Effector memory CD4-positive, alpha-beta T cell (primary cell): ENCODE measurements around the gene GNAQ.

Experiments
- DNase-seq, 3 donors: peaks; one replicate each; pipeline ENCODE4 v3.0.0-alpha.2; 2020
- H3K27ac ChIP-seq: 2 replicates; pipeline ENCODE4 v1.7.0; 2013; ENCODE audit warnings: mild to moderate bottlenecking, low read length, moderate library complexity; ENCODE audit not compliant: insufficient read depth, poor library complexity, severe bottlenecking
- H3K27me3 ChIP-seq: replicated peaks from 2 replicates; pipeline ENCODE4 v1.7.0; 2013; ENCODE audit warnings: mild to moderate bottlenecking, low read length; ENCODE audit not compliant: insufficient read depth, control insufficient read depth, poor library complexity, severe bottlenecking
- H3K36me3 ChIP-seq: 2 replicates; pipeline ENCODE4 v1.7.0; 2013; ENCODE audit warnings: mild to moderate bottlenecking, low read length, moderate library complexity; ENCODE audit not compliant: control insufficient read depth, insufficient read depth
- H3K4me1 ChIP-seq: 2 replicates; pipeline ENCODE4 v1.7.0; 2013; ENCODE audit warnings: low read length, mild to moderate bottlenecking; ENCODE audit not compliant: control insufficient read depth, insufficient read depth, poor library complexity, severe bottlenecking
- H3K4me3 ChIP-seq: 2 replicates; pipeline ENCODE4 v1.7.0; 2013; ENCODE audit warnings: low read length, low read depth, mild to moderate bottlenecking; ENCODE audit not compliant: insufficient read depth, poor library complexity, severe bottlenecking
- H3K9me3 ChIP-seq: 2 replicates; pipeline ENCODE4 v1.7.0; 2013; ENCODE audit warnings: mild to moderate bottlenecking, low read length, moderate library complexity; ENCODE audit not compliant: control insufficient read depth

The GNAQ gene

GRCh38 chr9:77935974-77936373 is 95.6 kb downstream of the GNAQ start:
- DNase-seq: no peak
- Histone ChIP-seq H3K36me3 (no peaks in the 10 kb centered on the region), H3K27ac (no peak overlapping the region), H3K4me3 (no peak overlapping the region), H3K27me3 (no peaks in the 10 kb centered on the region), H3K9me3 (no peaks in the 10 kb centered on the region), H3K4me1 (no peaks in the 10 kb centered on the region)

DNA sequence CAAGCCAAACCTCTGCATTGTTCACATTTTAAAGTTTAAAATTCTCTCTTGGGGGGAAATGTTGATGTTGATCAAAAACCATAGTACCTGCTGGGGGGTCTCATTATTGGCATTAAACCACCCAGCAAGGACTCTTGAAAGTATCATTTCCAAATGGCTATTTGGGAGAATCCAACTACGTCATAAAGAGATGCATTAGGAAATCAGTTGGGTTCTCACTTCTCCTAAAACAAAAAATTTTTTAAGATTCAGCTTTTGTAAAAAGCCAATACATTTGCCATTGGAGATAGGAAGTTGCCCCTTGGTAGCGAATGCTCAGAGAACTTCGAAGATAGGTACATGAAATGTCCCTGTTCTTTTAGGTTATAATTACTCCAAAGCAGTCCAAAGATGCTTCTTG is 96.4 kb downstream of the GNAQ start:
- no peaks in the 10 kb centered on the region for H3K36me3 ChIP-seq
- H3K27me3 ChIP-seq: no peaks in the 10 kb centered on the region
- no peak overlapping the region for H3K4me3 ChIP-seq
- H3K9me3 ChIP-seq: no peaks in the 10 kb centered on the region
- DNase-seq: no peak
- H3K4me1 ChIP-seq: no peaks in the 10 kb centered on the region
- H3K27ac ChIP-seq: no peak overlapping the region

DNA sequence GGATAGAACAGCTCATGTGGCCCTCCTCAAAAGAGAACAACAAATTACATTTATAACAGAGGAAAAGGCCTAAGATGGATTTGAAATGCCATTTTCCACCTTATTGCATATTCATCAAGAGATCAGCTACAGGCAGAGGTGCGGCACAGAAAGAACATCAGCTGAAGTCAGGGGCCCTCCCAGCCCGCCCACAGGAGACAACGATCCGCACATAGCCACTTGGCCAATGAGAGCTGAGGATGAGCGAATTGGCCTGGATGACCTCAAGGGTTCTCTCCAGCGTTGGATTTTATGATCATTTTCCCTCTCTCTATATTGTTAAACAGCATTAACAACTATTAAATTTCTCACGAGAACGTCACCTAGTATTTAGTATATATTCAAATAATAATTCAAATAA is 97.6 kb downstream of the GNAQ start:
- H3K27me3 ChIP-seq: no peaks in the 10 kb centered on the region
- H3K4me3 ChIP-seq: no peak overlapping the region
- no peak overlapping the region for H3K27ac ChIP-seq

DNA sequence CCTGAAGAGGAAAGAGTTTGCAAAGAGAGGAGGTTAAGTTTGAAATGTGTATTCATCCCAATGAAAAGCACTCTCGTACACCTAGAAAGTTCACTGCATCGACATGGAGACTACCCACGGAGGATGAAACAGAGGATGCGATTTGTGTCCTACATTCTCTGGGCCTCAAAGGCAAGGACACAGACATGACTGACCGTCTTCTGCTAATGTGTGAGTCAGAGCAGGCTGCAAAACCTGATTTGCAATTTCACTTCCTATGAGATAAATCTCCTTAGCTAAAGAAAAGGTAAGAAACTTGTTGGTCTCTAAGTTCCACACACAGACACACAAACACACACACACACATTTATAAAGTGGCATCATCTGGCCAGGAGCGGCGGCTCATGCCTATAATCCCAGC is 98.6 kb downstream of the GNAQ start:
- Histone ChIP-seq H3K4me1 (no peaks in the 10 kb centered on the region), H3K9me3 (no peaks in the 10 kb centered on the region), H3K27me3 (no peaks in the 10 kb centered on the region), H3K4me3 (no peak overlapping the region), H3K36me3 (no peaks in the 10 kb centered on the region), H3K27ac (no peak overlapping the region)
- DNase-seq: no peak

More for the DNA sequence above, 97.6 kb downstream of the GNAQ start:
- DNase-seq: no peak
- Histone ChIP-seq H3K36me3 (no peaks in the 10 kb centered on the region), H3K9me3 (no peaks in the 10 kb centered on the region), H3K4me1 (no peaks in the 10 kb centered on the region)

GRCh38 chr9:77929942-77930341 is 101.7 kb downstream of the GNAQ start:
- H3K4me1 ChIP-seq: peaks cover 5% of the 10 kb centered on the region
- no peak for DNase-seq
- H3K36me3 ChIP-seq: no peaks in the 10 kb centered on the region
- no peak overlapping the region for H3K4me3 ChIP-seq
- no peak overlapping the region for H3K27ac ChIP-seq
- no peaks in the 10 kb centered on the region for H3K27me3 ChIP-seq
- H3K9me3 ChIP-seq: no peaks in the 10 kb centered on the region

GRCh38 chr9:77927265-77927664 is 104.3 kb downstream of the GNAQ start:
- no peak for DNase-seq
- H3K4me3 ChIP-seq: no peak overlapping the region
- no peaks in the 10 kb centered on the region for H3K27me3 ChIP-seq
- peaks cover 5% of the 10 kb centered on the region for H3K4me1 ChIP-seq
- no peaks in the 10 kb centered on the region for H3K36me3 ChIP-seq
- H3K9me3 ChIP-seq: no peaks in the 10 kb centered on the region
- H3K27ac ChIP-seq: no peak overlapping the region

DNA sequence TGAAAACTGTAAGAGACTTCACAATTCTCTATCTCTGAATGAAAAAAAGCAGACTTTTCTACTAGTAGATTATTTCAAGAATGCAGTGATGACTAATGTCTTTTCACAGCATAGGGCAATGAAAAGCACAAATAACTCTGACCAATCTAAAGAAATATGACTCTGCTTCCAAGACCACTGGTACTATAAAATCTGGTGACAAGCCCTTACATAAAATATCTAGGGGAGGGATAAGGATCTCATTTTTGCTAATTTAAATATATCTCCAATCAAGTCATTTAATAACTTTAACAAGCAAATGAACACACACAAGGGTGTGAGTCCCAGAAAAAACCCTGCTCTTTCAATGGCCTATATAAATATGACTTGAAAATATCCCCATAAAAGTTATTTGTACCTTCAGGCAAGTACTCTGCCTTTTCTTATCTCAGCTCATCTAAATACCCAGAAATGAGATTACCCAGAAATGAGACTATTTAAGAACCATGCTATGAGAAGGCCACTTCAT is 105.2 kb downstream of the GNAQ start:
- no peak overlapping the region for H3K27ac ChIP-seq

DNA sequence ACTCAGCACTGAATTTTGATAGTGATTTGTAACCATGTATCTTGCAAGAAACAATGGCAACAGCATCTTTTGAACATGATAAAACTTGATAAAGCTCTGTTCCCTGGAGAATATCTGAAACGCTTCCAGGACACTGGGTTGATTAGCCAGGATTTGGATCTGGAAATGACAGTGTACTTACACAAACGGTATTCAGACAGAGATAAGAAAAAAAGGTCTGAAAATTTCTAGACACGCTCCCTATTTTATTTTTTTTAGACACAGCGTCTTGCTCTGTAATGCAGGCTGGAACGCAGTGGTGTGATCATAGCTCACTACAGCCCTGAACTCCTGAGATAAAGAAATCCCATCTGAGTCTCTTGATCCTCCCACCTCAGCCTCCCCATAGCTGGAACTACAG is 109.0 kb downstream of the GNAQ start:
- no peak overlapping the region for H3K27ac ChIP-seq
- peaks cover 2% of the 10 kb centered on the region for H3K4me1 ChIP-seq
- peaks cover 11% of the 10 kb centered on the region for H3K36me3 ChIP-seq
- H3K27me3 ChIP-seq: no peaks in the 10 kb centered on the region
- no peak overlapping the region for H3K4me3 ChIP-seq
- H3K9me3 ChIP-seq: no peaks in the 10 kb centered on the region
- no peak for DNase-seq

More for the DNA sequence above, 105.2 kb downstream of the GNAQ start:
- H3K9me3 ChIP-seq: no peaks in the 10 kb centered on the region
- H3K4me3 ChIP-seq: no peak overlapping the region
- no peak for DNase-seq
- H3K4me1 ChIP-seq: peaks cover 5% of the 10 kb centered on the region
- H3K36me3 ChIP-seq: no peaks in the 10 kb centered on the region
- no peaks in the 10 kb centered on the region for H3K27me3 ChIP-seq

DNA sequence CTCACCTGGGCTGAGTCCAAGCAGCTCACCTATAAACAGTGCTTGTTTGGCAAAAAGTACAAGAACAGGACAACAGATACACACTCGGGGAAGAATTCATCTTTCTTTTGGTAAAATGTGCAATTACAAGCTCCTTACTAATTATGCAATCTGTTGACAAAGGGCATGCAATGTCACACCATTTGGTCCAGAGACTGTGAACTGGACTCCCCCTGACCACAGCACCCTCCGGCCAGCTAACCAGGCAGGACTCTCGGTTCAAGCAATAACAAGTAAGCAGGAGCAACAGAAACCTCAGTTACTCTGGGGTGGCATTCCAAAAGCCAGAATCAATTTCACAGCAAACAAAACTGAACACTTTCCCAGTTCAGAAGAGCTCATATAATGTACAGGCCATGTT is 113.8 kb downstream of the GNAQ start:
- Histone ChIP-seq H3K27me3 (no peaks in the 10 kb centered on the region), H3K4me1 (peaks cover 3% of the 10 kb centered on the region), H3K9me3 (no peaks in the 10 kb centered on the region), H3K36me3 (peaks cover 11% of the 10 kb centered on the region), H3K4me3 (no peak overlapping the region), H3K27ac (no peak overlapping the region)
- no peak for DNase-seq

DNA sequence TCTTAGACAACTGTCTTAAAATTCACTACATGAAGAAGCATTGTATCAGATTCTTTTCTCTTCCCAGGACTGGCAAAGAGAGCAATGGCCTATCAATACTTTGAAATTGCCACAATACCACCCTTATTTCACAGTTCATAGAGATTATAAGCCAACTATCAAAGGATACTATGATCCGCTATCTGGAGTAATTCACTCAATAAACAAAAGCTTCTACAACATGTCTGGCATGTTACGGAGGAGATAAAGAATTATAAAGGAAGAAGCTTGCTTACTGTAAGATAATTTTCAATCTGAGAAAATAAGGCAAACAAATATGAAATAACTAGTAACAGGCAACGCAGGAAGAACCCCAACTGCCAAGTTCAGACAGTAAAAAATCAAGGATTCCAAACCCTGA is 114.8 kb downstream of the GNAQ start:
- H3K36me3 ChIP-seq: peaks cover 11% of the 10 kb centered on the region
- H3K27me3 ChIP-seq: no peaks in the 10 kb centered on the region
- no peak overlapping the region for H3K4me3 ChIP-seq
- DNase-seq: no peak
- peaks cover 3% of the 10 kb centered on the region for H3K4me1 ChIP-seq
- no peaks in the 10 kb centered on the region for H3K9me3 ChIP-seq
- H3K27ac ChIP-seq: no peak overlapping the region

DNA sequence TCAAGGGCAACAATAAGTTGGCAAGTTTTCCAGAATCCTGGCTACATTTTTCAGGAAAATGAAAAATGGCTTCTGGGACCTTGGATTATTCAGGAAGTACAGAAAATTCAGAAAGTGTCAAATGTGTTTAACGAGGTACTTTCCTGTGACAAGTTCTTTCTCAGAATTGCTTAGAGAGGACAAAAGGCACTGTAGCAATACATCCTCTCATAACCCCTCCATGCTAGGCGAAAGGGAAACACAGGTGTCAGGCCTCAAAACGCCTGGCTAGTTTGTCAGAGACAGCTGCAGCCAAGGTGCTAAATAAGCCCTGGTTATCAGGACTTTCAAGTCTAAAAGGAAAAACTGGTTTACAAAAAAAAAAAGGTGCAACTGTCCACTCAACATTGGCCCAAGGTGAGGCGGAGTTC is 115.2 kb downstream of the GNAQ start:
- Histone ChIP-seq H3K36me3 (peaks cover 11% of the 10 kb centered on the region), H3K4me1 (peaks cover 3% of the 10 kb centered on the region), H3K27ac (no peak overlapping the region), H3K4me3 (no peak overlapping the region), H3K9me3 (no peaks in the 10 kb centered on the region), H3K27me3 (no peaks in the 10 kb centered on the region)
- DNase-seq: no peak
